Measurements from ENCODE around the gene VAV2. TPM values are rescaled to one million over a fixed set of nuclear protein-coding genes. Genes with fewer than 3 reads are reported as not detected.

Gene VAV2
- total and polyA plus RNA-seq, 11 donors, result 3.3 to 9.9 (median 5.3) TPM

GRCh38 chr9:133718563-133719315, 273.4 kb downstream of the VAV2 start:
- no peak overlapping the region for H3K4me3 ChIP-seq
- H3K27me3 ChIP-seq, result peaks cover 0 to 15% (median 0%) of the 10 kb centered on the region in 9 donors
- intact Hi-C loops (cut with DNase I), result loop anchor here in 1 of 10 donors (10.0 kb wide), 2 partner anchors 54 to 114 kb away; partner anchors contain the start of gene FAM163B

GRCh38 chr9:133717113-133718031, 274.8 kb downstream of the VAV2 start:
- no peak for TF ChIP-seq POLR2A (IDR thresholded peaks at IDR 0.05)
- TF ChIP-seq CTCF (IDR thresholded peaks at IDR 0.05), result no peak
- Histone ChIP-seq H3K4me3 (no peak overlapping the region), H3K9me3 (no peaks in the 10 kb centered on the region), H3K4me1 (peaks cover 0 to 22% (median 10%) of the 10 kb centered on the region in 12 donors), H3K27ac (no peak overlapping the region), H3K36me3 (no peaks in the 10 kb centered on the region), H3K27me3 (peaks cover 0 to 24% (median 0%) of the 10 kb centered on the region in 9 donors)
- no peak for ATAC-seq
- peak in 2 of 5 donors; percentile 5 to 57 for DNase-seq
- intact Hi-C loops (cut with DNase I), result loop anchor here in 1 of 10 donors (10.0 kb wide), 2 partner anchors 53 to 113 kb away; partner anchors contain the start of gene FAM163B
- WGBS, 4 donors, result 93 to 96% (median 95%) methylated on average over 13 to 20 of the region's 20 CpGs

More at GRCh38 chr9:133718563-133719315, 273.4 kb downstream of the VAV2 start:
- WGBS, 4 donors, result 87 to 92% (median 89%) methylated on average over 13 to 15 of the region's 15 CpGs
- ATAC-seq (no peak), DNase-seq (peak in 2 of 5 donors; percentile 5 to 49)
- H3K4me1 ChIP-seq, result peaks cover 0 to 22% (median 10%) of the 10 kb centered on the region in 12 donors
- no peak overlapping the region for H3K27ac ChIP-seq
- H3K9me3 ChIP-seq, result peaks cover 0 to 2% (median 0%) of the 10 kb centered on the region in 12 donors
- no peaks in the 10 kb centered on the region for H3K36me3 ChIP-seq
- TF ChIP-seq CTCF (IDR thresholded peaks at IDR 0.05), result no peak
- TF ChIP-seq POLR2A (IDR thresholded peaks at IDR 0.05), result no peak

- H3K9me3 ChIP-seq, result no peaks in the 10 kb centered on the region
- H3K27ac ChIP-seq, result peak overlapping the region in 3 of 12 donors; percentile 51 to 76 (median 73)
- intact Hi-C loops (cut with DNase I), result loop anchor here in 1 of 10 donors (10.0 kb wide), 2 partner anchors 52 to 112 kb away; partner anchors contain the start of gene FAM163B
- H3K4me1 ChIP-seq, result peaks cover 0 to 28% (median 10%) of the 10 kb centered on the region in 12 donors
- 66 to 79% (median 75%) methylated on average over 4 to 8 of the region's 8 CpGs for WGBS, 4 donors
- no peak for TF ChIP-seq POLR2A (IDR thresholded peaks at IDR 0.05)
- no peak for TF ChIP-seq CTCF (IDR thresholded peaks at IDR 0.05)
- H3K27me3 ChIP-seq, result peaks cover 0 to 23% (median 0%) of the 10 kb centered on the region in 9 donors
- peak in 3 of 5 donors; percentile 44 to 77 (median 46) for DNase-seq
- ATAC-seq, result peak in 2 of 4 donors; percentile 30 to 50
- H3K36me3 ChIP-seq, result no peaks in the 10 kb centered on the region
- no peak overlapping the region for H3K4me3 ChIP-seq
Observed at GRCh38 chr9:133716564-133717112, 275.5 kb downstream of the VAV2 start.

Measured in heart left ventricle (tissue), 16 donors.